Activated effector memory CD4-positive, alpha-beta T cell treated with anti-CD3 and anti-CD28 coated beads, Interleukin-2, amount 50 U/mL, for 16 hours (primary cell): Measurements from ENCODE around the gene ZMYM3.
"Not testable (repeated sequence)": the region's sequence is repeated elsewhere in the genome, so short reads cannot be mapped to it uniquely, and the experiment has no call there.

Experiments used
- DNase-seq: peaks from one replicate; pipeline ENCODE4 v3.0.0-alpha.2; 2020

Gene ZMYM3

DNA sequence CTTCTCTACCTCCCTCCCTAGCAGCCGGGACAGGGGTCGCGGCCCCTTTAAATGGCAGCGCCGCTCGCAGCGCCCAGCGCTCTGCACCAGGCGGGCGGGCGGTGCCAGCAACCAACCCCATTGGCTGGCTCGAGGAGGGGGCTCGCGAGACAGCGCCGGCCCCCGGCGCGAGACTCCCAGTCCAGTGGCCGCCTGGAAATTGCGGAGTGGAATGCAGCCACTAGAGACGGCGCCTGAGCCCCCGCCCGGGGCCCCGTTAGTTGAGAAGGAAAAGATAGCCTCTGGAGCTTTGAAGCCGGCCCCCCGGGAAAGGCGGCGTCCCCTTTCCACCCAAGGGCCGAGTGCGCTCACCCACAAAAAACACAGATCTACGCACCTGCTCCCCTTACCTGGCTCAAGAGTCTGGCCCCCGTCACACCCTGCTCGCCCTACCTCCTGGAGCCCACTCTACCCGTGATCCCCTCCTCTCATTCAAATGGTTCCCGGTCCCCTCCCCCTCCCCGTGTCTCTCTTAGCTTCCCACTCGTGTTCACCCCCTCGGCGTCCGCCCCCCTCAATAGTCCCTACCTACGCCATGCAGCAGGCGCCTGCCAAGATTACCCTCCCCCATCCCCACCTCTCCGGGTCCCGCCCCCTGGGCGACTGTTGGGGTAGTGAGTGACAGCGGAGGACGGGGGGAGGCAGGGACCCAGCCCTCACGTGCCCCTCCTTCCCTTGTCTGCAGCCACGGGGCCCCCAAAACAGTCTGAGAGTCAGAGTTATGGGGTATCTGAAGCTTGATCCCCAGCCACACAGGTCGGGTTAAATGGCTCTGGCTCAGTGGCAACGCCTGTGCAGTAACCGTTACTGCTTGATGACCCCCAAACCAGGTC lies at the start of gene ZMYM3:
TSS of gene ZMYM3 (minus strand) at position 49 of the 872 bp plus-strand sequence. CDS start 885 bp downstream, outside the sequence.
- peak; percentile 91 for DNase-seq

DNA sequence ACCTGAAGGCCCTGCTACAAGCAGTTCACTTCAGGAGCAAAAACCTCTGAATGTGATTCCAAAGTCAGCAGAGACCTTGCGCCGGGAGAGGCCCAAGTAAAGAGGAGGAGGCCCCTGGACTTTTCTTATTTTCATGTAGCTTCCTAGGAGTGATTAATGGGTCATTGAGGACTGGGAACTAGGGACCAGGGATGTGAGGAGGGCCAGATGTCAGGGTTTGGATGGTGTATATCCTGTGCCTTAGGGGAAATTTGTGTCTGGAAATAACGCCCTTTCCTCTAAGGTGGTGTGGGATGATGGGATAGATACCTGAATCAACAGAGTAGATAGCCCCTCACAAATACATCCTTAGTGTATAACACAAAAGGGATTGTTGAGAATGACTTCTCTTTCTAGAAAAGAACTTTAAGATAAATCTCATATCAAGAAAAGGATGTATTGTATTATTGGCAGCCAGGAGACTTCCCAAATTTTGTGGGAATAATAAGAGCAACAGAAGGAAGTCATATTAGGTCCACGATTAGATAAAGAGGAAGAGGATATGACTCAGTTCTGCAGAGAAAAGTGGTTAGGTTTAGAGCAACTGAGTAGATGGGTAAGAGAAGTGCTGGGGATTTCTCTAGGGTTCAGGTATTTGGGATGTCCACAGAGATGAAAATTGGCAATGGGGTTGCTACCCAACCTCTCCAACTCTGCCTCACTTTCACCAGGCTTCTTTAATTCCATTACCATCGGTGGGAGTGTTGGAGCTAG lies 48.7 kb upstream of the ZMYM3 start:
- DNase-seq = no peak

DNA sequence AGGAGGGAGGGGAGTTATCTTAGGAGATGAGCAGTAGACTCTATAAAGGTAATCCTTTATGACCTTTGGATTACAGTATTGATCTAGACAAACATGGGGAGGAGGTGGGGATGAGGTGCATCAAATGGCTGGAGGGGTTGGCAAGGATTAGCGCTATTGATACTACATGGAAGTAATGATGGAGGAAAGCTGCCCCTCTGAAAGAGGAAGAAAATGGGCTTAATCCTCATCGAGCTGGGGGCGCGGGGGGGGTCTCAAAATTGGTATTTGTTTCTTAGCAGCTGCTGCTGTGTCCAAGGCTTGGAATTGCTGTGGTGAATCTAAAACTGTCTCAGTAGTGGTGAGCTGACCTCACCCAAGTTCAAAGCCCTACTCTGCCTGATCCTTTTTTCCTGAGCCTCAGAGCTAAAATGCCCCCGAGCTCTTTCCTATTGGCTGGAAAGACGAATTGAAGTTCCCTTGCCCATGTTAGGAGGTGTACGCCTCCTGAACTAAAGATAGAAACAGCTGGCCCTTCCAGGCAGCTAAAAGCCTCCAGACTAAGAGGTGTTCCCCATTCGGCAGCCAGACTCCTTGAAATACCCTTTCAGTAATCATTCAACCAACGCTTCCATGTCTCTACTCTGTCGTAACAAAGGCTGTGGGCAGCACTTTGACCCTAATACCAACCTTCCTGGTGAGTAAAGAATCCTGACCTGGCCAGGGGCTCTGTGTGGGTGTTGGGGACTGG lies 47.4 kb upstream of the ZMYM3 start, which contains the start of gene ITGB1BP2:
TSS of gene ITGB1BP2 (plus strand) at position 556 of the 730 bp plus-strand sequence. CDS start at position 613, 57 bp downstream.
- no peak for DNase-seq

- DNase-seq = not testable (repeated sequence)
Measured at GRCh38 chrX:71300495-71300894, 46.6 kb upstream of the ZMYM3 start.

DNA sequence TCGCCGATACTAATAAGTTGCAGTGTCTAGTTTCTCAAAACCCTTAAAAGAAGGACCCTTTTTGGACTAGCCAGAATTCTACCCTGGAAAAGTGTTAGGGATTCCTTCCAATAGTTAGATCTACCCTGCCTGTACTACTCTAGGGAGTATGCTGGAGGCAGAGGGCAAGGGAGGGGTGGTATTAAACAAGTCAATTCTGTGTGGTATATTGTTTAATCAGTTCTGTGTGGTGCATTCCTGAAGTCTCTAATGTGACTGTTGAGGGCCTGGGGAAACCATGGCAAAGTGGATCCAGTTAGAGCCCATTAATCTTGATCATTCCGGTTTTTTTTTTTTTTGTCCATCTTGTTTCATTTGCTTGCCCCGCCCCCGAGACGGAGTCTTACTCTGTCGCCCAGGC lies 46.1 kb upstream of the ZMYM3 start:
- not testable (repeated sequence) for DNase-seq

- DNase-seq = no peak
Measured at GRCh38 chrX:71298119-71298518, 44.2 kb upstream of the ZMYM3 start.

GRCh38 chrX:71296806-71297205 lies 42.9 kb upstream of the ZMYM3 start:
- DNase-seq = no peak

- no peak for DNase-seq
Measured at GRCh38 chrX:71292669-71293365, 38.9 kb upstream of the ZMYM3 start.

GRCh38 chrX:71291381-71291780 lies 37.4 kb upstream of the ZMYM3 start:
- DNase-seq = no peak

GRCh38 chrX:71285929-71286328 lies 32.0 kb upstream of the ZMYM3 start:
- DNase-seq = no peak

- DNase-seq = peak; percentile 92
Measured at GRCh38 chrX:71283403-71284143, 29.6 kb upstream of the ZMYM3 start, which contains the start of gene NONO. NONO (plus strand) TSS chrX:71283635; CDS start chrX:71290638, 7,003 bp downstream.

DNA sequence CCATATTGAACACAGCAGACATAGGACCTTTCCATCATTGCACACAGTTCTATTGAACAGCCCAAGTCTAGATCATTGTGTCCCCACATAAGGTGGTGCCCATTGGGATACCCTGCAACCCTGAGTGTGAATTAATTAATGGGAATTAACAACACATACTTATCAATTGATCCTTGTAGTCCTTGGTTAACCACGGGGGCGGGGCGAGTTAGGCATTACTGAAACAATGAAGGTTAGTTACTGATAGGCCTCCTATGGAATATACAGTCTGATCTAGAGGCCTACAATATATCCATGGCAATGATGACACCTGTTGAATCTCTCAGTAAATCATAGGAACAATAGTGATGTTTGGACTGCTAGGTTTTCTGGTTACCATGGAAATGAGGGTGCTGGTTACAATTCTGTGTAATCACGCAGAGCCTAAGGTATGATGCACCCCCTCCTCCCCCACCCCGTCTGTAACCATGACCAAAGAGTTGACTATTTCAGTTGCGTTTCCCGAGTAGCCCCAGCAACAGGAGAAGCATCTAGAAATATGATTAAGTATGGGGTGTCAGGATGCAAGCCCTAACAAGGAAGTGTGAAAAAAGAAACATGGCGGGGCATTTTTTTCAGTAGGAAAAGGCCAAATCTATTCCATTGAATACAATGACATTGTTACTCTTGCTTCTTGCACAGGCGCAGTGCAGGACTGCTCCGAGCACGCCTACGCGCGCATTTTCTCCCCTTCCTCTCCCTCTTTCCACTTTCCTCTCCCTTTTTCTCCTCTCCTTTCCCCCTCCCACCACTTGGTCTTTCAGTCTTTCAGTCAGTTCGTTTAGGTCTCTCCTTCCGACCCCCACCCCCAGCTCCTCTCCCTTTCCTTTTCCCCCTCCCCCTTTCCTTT lies 28.8 kb upstream of the ZMYM3 start:
- peak; percentile 78 for DNase-seq

DNA sequence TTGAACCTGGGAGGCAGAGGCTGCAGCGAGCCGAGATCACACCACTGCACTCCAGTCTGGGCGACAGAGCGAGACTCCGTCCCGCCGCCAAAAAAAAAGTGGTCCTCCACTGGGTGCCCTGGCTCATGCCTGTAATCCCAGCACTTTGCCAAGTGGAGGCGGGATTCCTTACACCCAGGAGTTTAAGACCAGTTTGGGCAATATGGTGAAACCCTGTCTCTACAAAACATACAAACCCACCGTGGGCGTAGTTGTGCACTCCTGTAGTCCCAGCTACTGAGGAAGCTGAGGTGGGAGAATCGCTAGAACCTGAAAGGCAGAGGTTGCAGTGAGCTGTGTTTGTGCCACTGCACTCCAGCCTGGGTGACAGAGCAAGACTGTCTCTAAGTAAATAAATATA lies 27.4 kb upstream of the ZMYM3 start:
- not testable (repeated sequence) for DNase-seq

- DNase-seq = not testable (repeated sequence)
Measured at GRCh38 chrX:71272313-71272712, 18.4 kb upstream of the ZMYM3 start.

- no peak for DNase-seq
Measured at GRCh38 chrX:71269801-71270395, 16.0 kb upstream of the ZMYM3 start.

DNA sequence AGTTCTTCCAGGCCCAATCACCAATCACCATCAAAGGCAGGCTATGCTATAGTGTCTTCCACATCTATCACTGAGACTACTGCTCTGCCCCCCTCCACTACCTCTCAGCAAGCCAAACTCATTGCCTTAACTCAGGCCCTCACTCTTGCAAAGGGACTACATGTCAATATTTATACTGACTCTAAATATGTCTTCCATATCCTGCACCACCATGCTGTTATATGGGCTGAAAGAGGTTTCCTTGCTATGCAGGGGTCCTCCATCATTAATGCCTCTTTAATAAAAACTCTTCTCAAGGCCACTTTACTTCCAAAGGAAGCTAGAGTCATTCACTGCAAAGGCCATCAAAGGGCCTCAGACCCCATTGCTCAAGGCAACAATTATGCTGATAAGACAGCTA lies 14.7 kb upstream of the ZMYM3 start:
- not testable (repeated sequence) for DNase-seq

- DNase-seq = no peak
Measured at GRCh38 chrX:71256856-71257255, 2.9 kb upstream of the ZMYM3 start.

DNA sequence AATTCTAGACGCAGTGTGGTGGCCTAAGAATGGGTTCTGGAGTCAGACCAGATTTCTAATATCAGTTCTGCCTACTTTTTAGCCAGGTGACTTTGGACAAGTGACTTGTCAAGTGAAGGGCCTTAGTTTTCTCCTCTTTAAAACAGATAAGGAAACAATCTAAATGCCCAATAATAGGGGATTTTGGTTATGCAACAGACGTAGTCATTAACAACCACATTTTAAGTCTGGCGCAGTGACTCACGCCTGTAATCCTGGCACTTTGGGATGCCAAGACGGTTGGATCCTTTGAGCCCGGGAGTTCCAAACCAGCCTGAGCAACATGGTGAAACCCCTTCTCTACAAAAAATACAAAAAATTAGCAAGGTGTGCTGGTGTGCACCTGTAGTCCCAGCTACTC lies 2.1 kb upstream of the ZMYM3 start:
- no peak for DNase-seq

DNA sequence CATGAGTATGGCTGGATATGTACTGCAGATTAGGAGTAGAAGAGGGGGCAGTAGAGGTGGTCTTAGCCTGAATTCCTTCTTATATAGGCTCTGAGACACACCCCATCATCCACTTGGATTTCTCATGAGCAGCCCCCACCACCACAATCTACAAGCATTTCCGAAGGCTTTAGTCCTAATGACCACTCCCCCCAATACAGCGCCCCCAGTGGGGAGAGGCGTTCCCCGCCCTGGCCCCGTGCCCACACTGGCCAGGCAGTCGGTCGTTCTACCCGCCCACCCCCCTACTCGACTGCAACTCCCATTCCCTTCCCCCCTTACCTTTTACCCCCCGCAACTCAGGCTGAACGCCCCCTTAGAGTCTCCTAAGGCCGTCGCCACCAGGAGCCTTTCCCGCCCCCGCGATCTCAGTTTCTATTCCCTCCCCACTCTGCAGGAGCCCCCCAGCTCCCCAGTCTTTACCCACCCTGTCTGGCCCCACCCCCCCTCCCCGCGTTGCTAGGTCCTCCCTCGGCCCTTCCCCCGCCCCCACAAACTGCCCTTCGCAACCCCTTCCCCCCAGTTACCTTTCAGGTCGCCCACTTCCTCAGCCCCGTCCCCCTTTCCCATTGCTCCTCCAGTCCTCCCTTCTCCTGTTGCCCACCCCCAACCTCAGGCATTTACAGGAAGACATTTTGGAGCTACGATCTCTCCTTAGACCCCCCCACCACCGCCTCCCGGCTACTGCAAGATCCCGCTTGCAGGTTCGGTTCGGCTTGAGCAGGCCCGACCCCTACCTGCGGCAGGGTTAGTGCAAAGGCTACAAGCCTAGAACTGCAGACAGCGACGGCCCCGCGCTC lies 468 bp downstream of the ZMYM3 start:
- peak; percentile 77 for DNase-seq
